OCI-LY7 (cell line): Measurements from ENCODE around the gene GPRIN3.

Experiments used
- EZH2phosphoT487 ChIP-seq: fragments of 200-600 bp; sonication (generic); IDR thresholded peaks from 2 replicates; pipeline ENCODE4 v1.6.1; 2018; ENCODE audit warnings: low read depth, borderline replicate concordance, mild to moderate bottlenecking, mixed run types, antibody characterized with exemption, low read length, moderate library complexity, mixed read lengths
- TF ChIP-seq, protein P1 (sequence below): fragments of 200-600 bp; sonication (generic); conservative IDR thresholded peaks from 2 replicates; pipeline ENCODE4 v1.5.1; 2014; ENCODE audit warnings: mild to moderate bottlenecking, antibody characterized with exemption, low read length, moderate library complexity, mixed read lengths

GRCh38 chr4:89334311-89334710 lies 26.7 kb upstream of the GPRIN3 start:
- TF ChIP-seq, protein P1, sequence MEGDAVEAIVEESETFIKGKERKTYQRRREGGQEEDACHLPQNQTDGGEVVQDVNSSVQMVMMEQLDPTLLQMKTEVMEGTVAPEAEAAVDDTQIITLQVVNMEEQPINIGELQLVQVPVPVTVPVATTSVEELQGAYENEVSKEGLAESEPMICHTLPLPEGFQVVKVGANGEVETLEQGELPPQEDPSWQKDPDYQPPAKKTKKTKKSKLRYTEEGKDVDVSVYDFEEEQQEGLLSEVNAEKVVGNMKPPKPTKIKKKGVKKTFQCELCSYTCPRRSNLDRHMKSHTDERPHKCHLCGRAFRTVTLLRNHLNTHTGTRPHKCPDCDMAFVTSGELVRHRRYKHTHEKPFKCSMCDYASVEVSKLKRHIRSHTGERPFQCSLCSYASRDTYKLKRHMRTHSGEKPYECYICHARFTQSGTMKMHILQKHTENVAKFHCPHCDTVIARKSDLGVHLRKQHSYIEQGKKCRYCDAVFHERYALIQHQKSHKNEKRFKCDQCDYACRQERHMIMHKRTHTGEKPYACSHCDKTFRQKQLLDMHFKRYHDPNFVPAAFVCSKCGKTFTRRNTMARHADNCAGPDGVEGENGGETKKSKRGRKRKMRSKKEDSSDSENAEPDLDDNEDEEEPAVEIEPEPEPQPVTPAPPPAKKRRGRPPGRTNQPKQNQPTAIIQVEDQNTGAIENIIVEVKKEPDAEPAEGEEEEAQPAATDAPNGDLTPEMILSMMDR = no peak
- TF ChIP-seq EZH2phosphoT487 = no peak
